Transverse colon (tissue), 4 donors: Measurements from ENCODE around the gene KRTAP9-8. TPM values are rescaled to one million over a fixed set of nuclear protein-coding genes. Genes with fewer than 3 reads are reported as not detected.
"Not testable (repeated sequence)": the region's sequence is repeated elsewhere in the genome, so short reads cannot be mapped to it uniquely, and the experiment has no call there.

Experiments used
- DNase-seq: peaks from one replicate; pipeline ENCODE4 v3.0.0-alpha.2; 2019
- H3K27ac ChIP-seq, 4 donors: fragments of 200-600 bp; sonication (generic); 2 replicates each; pipeline ENCODE4 v1.5.1; 2016 to 2018; ENCODE audit warnings: inconsistent platforms in 4 of 4
- H3K27me3 ChIP-seq: fragments of 200-600 bp; sonication (generic); 2 replicates; pipeline ENCODE4 v1.5.1; 2017; ENCODE audit warnings: inconsistent platforms
- H3K36me3 ChIP-seq, 4 donors: fragments of 200-600 bp; sonication (generic); 2 replicates each; pipeline ENCODE4 v1.5.1; 2017 to 2019; ENCODE audit warnings: inconsistent platforms in 4 of 4
- H3K4me1 ChIP-seq, 4 donors: fragments of 200-600 bp; sonication (generic); 2 replicates each; pipeline ENCODE4 v1.5.1; 2017 to 2020; ENCODE audit warnings: inconsistent platforms in 4 of 4
- H3K4me3 ChIP-seq, 4 donors: fragments of 200-600 bp; sonication (generic); 1 replicate in 1 of 4; 2 replicates in 3 of 4; pipeline versions ENCODE4 v1.5.1 to v1.6.1; 2017 to 2019; ENCODE audit warnings: inconsistent platforms in 4 of 4
- H3K9me3 ChIP-seq, 2 donors: fragments of 200-600 bp; sonication (generic); 2 replicates each; pipeline ENCODE4 v1.5.1; 2017 to 2019; ENCODE audit warnings: inconsistent platforms in 2 of 2
- EP300 ChIP-seq: sonication (generic); formaldehyde crosslinking; IDR thresholded peaks from one replicate; pipeline ENCODE4 v1.6.1; 2017; ENCODE audit warnings: antibody characterized with exemption, low read depth
- POLR2A ChIP-seq: fragments of 450-650 bp; IDR thresholded peaks from one replicate; pipeline ENCODE4 v1.6.1; 2016; ENCODE audit warnings: antibody characterized with exemption, mild to moderate bottlenecking, moderate library complexity
- POLR2AphosphoS5 ChIP-seq, 3 donors: sonication (generic); formaldehyde crosslinking; IDR thresholded peaks; one replicate each; pipeline ENCODE4 v1.6.1; 2016; ENCODE audit warnings: antibody characterized with exemption in 3 of 3
- WGBS, 2 donors: methylation state at CpG; one replicate each; pipeline ENCODE4 v1.1.5; 2018; ENCODE audit warnings: low coverage in 1 of 2; 5-methylcytosine and 5-hydroxymethylcytosine counted together
- in situ Hi-C, 4 donors: fragments of 200-750 bp; cut with MboI; loops; one replicate each; pipeline versions ENCODE4 v1.15.0 to v1.15.1; 2017; ENCODE audit warnings: low sequenced_read_pairs in 3 of 4, low pct_ligation_motif_present in 1 of 4, low pct_unique_long_range_greater_than_20kb in 1 of 4
- intact Hi-C: fragments of 100-400 bp; cut with DNase I; formaldehyde crosslinking; loops from one replicate; pipeline ENCODE4 v1.15.1; 2023; ENCODE audit warnings: low total_unique reads
- total RNA-seq, 4 donors: library from RNA; depleted of rRNA; stranded (reverse); fragments of >200 nt; gene quantifications; one replicate each; pipeline ENCODE4 v1.1.0, GENCODE V29; 2016
- TF ChIP-seq, protein P1 (sequence below), 5 experiments: fragments of 200-600 bp in 3 of 5; fragments of 450-650 bp in 2 of 5; sonication (generic) in 3 of 5; IDR thresholded peaks; 1 replicate in 2 of 5; 2 replicates in 3 of 5; pipeline ENCODE4 v1.5.1; 2016 to 2017; ENCODE audit warnings: antibody characterized with exemption in 5 of 5, inconsistent platforms in 3 of 5, mild to moderate bottlenecking in 2 of 5, moderate library complexity in 1 of 5

The KRTAP9-8 gene
- total RNA-seq, 4 donors from 2014 or later, result not detected

DNA sequence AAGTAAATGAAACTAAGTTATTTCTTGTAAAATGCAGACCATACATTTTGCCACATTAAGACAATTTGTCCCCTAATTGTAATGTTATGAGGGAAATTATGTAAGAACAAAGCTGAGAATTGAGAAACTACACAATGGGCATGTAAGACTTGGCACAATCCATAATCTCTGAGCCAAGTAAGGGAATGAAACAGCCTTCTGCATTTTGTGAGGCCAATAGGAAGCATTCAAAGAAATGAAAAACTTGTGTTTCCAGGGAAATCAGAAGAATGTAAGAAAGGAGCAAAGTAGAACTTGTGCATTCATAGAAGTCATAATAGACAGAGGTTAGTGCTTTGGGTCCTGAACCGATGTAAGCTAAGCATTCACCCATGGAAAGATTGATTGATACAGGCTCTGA, 13.5 kb downstream of the KRTAP9-8 start:
- Histone ChIP-seq H3K36me3 (no peaks in the 10 kb centered on the region), H3K27ac (no peak overlapping the region), H3K4me1 (no peaks in the 10 kb centered on the region), H3K4me3 (no peak overlapping the region), H3K9me3 (no peaks in the 10 kb centered on the region), H3K27me3 (peaks cover 8% of the 10 kb centered on the region)
- in situ Hi-C loops (loop anchor here in 1 of 4 donors (25.0 kb wide), 1 partner anchor 111 kb away; the partner anchor contains the start of genes KRT33A and KRT33B), intact Hi-C loops (no loop called here)
- 94 to 100% methylated on average over 1 of the region's 1 CpG for WGBS, 2 donors
- TF ChIP-seq EP300, result no peak
- TF ChIP-seq POLR2A, result no peak
- TF ChIP-seq, protein P1, sequence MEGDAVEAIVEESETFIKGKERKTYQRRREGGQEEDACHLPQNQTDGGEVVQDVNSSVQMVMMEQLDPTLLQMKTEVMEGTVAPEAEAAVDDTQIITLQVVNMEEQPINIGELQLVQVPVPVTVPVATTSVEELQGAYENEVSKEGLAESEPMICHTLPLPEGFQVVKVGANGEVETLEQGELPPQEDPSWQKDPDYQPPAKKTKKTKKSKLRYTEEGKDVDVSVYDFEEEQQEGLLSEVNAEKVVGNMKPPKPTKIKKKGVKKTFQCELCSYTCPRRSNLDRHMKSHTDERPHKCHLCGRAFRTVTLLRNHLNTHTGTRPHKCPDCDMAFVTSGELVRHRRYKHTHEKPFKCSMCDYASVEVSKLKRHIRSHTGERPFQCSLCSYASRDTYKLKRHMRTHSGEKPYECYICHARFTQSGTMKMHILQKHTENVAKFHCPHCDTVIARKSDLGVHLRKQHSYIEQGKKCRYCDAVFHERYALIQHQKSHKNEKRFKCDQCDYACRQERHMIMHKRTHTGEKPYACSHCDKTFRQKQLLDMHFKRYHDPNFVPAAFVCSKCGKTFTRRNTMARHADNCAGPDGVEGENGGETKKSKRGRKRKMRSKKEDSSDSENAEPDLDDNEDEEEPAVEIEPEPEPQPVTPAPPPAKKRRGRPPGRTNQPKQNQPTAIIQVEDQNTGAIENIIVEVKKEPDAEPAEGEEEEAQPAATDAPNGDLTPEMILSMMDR (IDR thresholded peaks at IDR 0.05), result no peak
- TF ChIP-seq POLR2AphosphoS5 (IDR thresholded peaks at IDR 0.05), result no peak
- no peak for DNase-seq

DNA sequence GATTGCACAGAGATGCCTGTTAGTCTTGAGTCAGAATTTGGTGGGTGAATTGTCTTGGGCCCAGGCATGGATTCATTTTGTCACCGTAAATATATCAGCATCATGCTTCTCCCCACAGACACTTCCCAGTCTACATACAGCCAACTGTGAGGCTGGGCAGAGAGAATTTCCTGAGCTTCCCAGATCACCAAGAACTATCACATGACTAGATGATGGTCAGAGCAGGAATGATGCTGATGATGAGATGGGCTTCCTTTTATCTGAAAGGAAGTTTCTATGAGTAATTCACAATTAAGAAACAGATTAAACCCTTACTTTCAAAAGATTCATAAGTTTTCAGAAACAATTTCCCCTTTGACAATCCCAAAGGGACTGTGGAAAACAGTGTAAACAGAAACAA, 17.1 kb downstream of the KRTAP9-8 start:
- WGBS, 2 donors, result 0 to 67% methylated on average over 1 of the region's 1 CpG
- no peak for DNase-seq
- intact Hi-C loops, result no loop called here

GRCh38 chr17:41255381-41256290, 17.8 kb downstream of the KRTAP9-8 start, which contains the start of gene KRTAP9-9:
Gene KRTAP9-9 (plus strand): TSS chr17:41255384.
- DNase-seq, H3K4me1 ChIP-seq, intact Hi-C loops, H3K9me3 ChIP-seq, H3K27ac ChIP-seq, H3K4me3 ChIP-seq, H3K36me3 ChIP-seq: not testable (repeated sequence)
- WGBS, 2 donors, result 79% methylated on average over 4 of the region's 5 CpGs; no CpG with 5 or more reads in 1 of the 2 donors
- peaks cover 28% of the 10 kb centered on the region for H3K27me3 ChIP-seq
- in situ Hi-C loops, result loop anchor here in 1 of 4 donors (25.0 kb wide), 1 partner anchor 107 kb away; the partner anchor contains the start of genes KRT33A and KRT33B

More for the DNA sequence above, 17.1 kb downstream of the KRTAP9-8 start:
- peaks cover 29% of the 10 kb centered on the region for H3K27me3 ChIP-seq
- H3K27ac ChIP-seq, result no peak overlapping the region
- no peak overlapping the region for H3K4me3 ChIP-seq
- in situ Hi-C loops, result loop anchor here in 1 of 4 donors (25.0 kb wide), 1 partner anchor 107 kb away; the partner anchor contains the start of genes KRT33A and KRT33B
- no peaks in the 10 kb centered on the region for H3K9me3 ChIP-seq
- no peaks in the 10 kb centered on the region for H3K4me1 ChIP-seq
- no peak for TF ChIP-seq POLR2A
- TF ChIP-seq EP300, result no peak
- TF ChIP-seq, protein P1 (IDR thresholded peaks at IDR 0.05), result no peak
- TF ChIP-seq POLR2AphosphoS5 (IDR thresholded peaks at IDR 0.05), result no peak
- no peaks in the 10 kb centered on the region for H3K36me3 ChIP-seq

DNA sequence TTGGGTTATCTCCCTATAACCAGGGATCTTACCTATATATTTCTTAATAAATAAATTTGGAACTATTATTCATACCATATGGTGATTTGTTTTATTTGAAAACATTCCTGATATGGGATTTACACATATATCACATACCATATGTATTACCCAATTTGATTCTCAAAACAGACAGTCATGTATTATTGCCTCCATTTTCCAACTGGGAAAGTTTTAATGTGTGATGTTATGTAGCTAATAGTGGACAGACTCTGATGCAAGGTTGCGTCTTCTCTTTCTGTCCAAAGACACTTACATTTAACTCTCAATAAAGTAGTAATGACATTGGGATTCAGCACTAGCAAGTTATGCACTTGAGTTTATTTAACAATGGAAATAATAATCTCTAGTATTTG, 18.5 kb downstream of the KRTAP9-8 start:
- DNase-seq, result no peak
- H3K9me3 ChIP-seq, result no peaks in the 10 kb centered on the region
- no peak for TF ChIP-seq EP300
- TF ChIP-seq, protein P1 (IDR thresholded peaks at IDR 0.05), result no peak
- intact Hi-C loops (no loop called here), in situ Hi-C loops (loop anchor here in 1 of 4 donors (25.0 kb wide), 1 partner anchor 106 kb away; the partner anchor contains the start of genes KRT33A and KRT33B)
- no peaks in the 10 kb centered on the region for H3K36me3 ChIP-seq
- no peak overlapping the region for H3K4me3 ChIP-seq
- 80 to 94% methylated on average over 1 of the region's 1 CpG for WGBS, 2 donors
- no peaks in the 10 kb centered on the region for H3K4me1 ChIP-seq
- no peak overlapping the region for H3K27ac ChIP-seq
- peaks cover 26% of the 10 kb centered on the region for H3K27me3 ChIP-seq
